B cell (primary cell): Measurements from ENCODE around the gene PLCB1. TPM values are rescaled to one million over a fixed set of nuclear protein-coding genes. Genes with fewer than 3 reads are reported as not detected.

Experiments used
- ATAC-seq: fragments of 200-7000 bp; cut with Tn5 transposase; one replicate; pipeline ENCODE4 v1.10.0; 2021; ENCODE audit warnings: low read depth, mild to moderate bottlenecking, moderate number of reproducible peaks, moderate library complexity
- CTCF ChIA-PET: fragments of 350-600 bp; sonication (Branson Sonifier 250); formaldehyde crosslinking; loops from one replicate; lab custom pipeline; 2021; ENCODE audit warnings: antibody characterized with exemption, inconsistent platforms; lab: Charles Lee
- POLR2A ChIA-PET: fragments of 350-600 bp; sonication (Branson Sonifier 250); formaldehyde crosslinking; loops from one replicate; lab custom pipeline; 2021; ENCODE audit warnings: antibody characterized with exemption; lab: Charles Lee
- DNase-seq: peaks from one replicate; pipeline ENCODE4 v3.0.0; 2013
- H2AFZ ChIP-seq: 2 replicates; pipeline ENCODE4 v1.6.1; 2012; ENCODE audit warnings: mild to moderate bottlenecking, low read depth, low read length; ENCODE audit not compliant: insufficient read depth, poor library complexity, severe bottlenecking
- H3K27ac ChIP-seq, 2 donors: 1 replicate in 1 of 2; 2 replicates in 1 of 2; pipeline ENCODE4 v1.5.1; 2012 to 2013; ENCODE audit warnings: low read length in 2 of 2, mild to moderate bottlenecking in 2 of 2, moderate library complexity in 1 of 2
- H3K27me3 ChIP-seq, 4 experiments: fragments of 200-600 bp in 1 of 4; sonication (generic) in 1 of 4; replicated peaks in 1 of 4; 1 replicate in 2 of 4; 2 replicates in 2 of 4; pipeline versions ENCODE4 v1.6.1 to v1.7.0; 2013 to 2016; ENCODE audit warnings: low read length in 3 of 4, mild to moderate bottlenecking in 2 of 4, mixed read lengths in 1 of 4, moderate library complexity in 1 of 4; ENCODE audit not compliant: insufficient read depth in 4 of 4, control insufficient read depth in 3 of 4; ENCODE audit errors: control extremely low read depth in 1 of 4
- H3K36me3 ChIP-seq, 2 experiments: replicated peaks in 1 of 2; 1 replicate in 1 of 2; 2 replicates in 1 of 2; pipeline versions ENCODE4 v1.6.1 to v1.7.1; 2013; ENCODE audit warnings: low read length in 1 of 2; ENCODE audit not compliant: insufficient read depth in 2 of 2, control insufficient read depth in 1 of 2; ENCODE audit errors: control extremely low read depth in 1 of 2, extremely low read depth in 1 of 2
- H3K4me1 ChIP-seq, 2 donors: fragments of 200-600 bp in 1 of 2; sonication (generic) in 1 of 2; 1 replicate in 1 of 2; 2 replicates in 1 of 2; pipeline versions ENCODE4 v1.5.1 to v1.6.1; 2013 to 2017; ENCODE audit warnings: low read length in 2 of 2; ENCODE audit not compliant: control insufficient read depth in 2 of 2, insufficient read depth in 2 of 2
- H3K4me2 ChIP-seq: replicated peaks from 2 replicates; pipeline ENCODE3; 2012; ENCODE audit warnings: mild to moderate bottlenecking, low read depth, low read length; ENCODE audit not compliant: poor library complexity, severe bottlenecking
- H3K4me3 ChIP-seq, 5 experiments: fragments of 200-600 bp in 1 of 5; sonication (generic) in 1 of 5; 1 replicate in 3 of 5; 2 replicates in 2 of 5; pipeline versions ENCODE4 v1.5.1 to v1.7.0; 2011 to 2016; ENCODE audit warnings: low read length in 4 of 5, mild to moderate bottlenecking in 4 of 5, low read depth in 2 of 5, control low read depth in 1 of 5, moderate library complexity in 1 of 5; ENCODE audit not compliant: insufficient read depth in 1 of 5; ENCODE audit errors: control extremely low read depth in 1 of 5, extremely low read depth in 1 of 5
- H3K79me2 ChIP-seq: fragments of 200-600 bp; sonication (generic); one replicate; pipeline ENCODE4 v1.6.0; 2016; ENCODE audit warnings: low read length; ENCODE audit not compliant: control insufficient read depth, insufficient read depth
- H3K9ac ChIP-seq: fragments of 200-600 bp; sonication (generic); 2 replicates; pipeline ENCODE4 v1.6.1; 2017; ENCODE audit warnings: mild to moderate bottlenecking, low read length, moderate library complexity
- H3K9me3 ChIP-seq, 3 donors: one replicate each; pipeline versions ENCODE4 v1.6.1 to v1.7.1; 2013; ENCODE audit warnings: low read length in 2 of 3; ENCODE audit not compliant: control insufficient read depth in 2 of 3, insufficient read depth in 1 of 3; ENCODE audit errors: control extremely low read depth in 1 of 3
- H4K20me1 ChIP-seq: 2 replicates; pipeline ENCODE4 v1.6.0; 2012; ENCODE audit warnings: mild to moderate bottlenecking, low read length; ENCODE audit not compliant: insufficient read depth, control insufficient read depth, poor library complexity, severe bottlenecking
- H3K27ac Mint-ChIP-seq: one replicate; pipeline ENCODE4 v1.8.0; 2021; ENCODE audit warnings: mixed read lengths
- H3K27me3 Mint-ChIP-seq: one replicate; pipeline ENCODE4 v1.8.0; 2021; ENCODE audit warnings: mixed read lengths
- H3K4me1 Mint-ChIP-seq: one replicate; pipeline ENCODE4 v1.8.0; 2021; ENCODE audit warnings: mixed read lengths
- H3K4me3 Mint-ChIP-seq: one replicate; pipeline ENCODE4 v1.8.0; 2021; ENCODE audit warnings: mixed read lengths
- H3K9me3 Mint-ChIP-seq: one replicate; pipeline ENCODE4 v1.8.0; 2022; ENCODE audit warnings: mixed read lengths; ENCODE audit not compliant: insufficient read depth
- CTCF ChIP-seq: fragments of 200-600 bp; IDR thresholded peaks from one replicate; pipeline ENCODE4 v1.8.0; 2022; ENCODE audit warnings: antibody characterized with exemption, mild to moderate bottlenecking
- EZH2 ChIP-seq: IDR thresholded peaks from 2 replicates; pipeline ENCODE4 v1.6.1; 2012; ENCODE audit warnings: borderline replicate concordance, low read depth, mild to moderate bottlenecking, moderate library complexity, low read length; ENCODE audit not compliant: insufficient read depth, poor library complexity, severe bottlenecking
- WGBS: methylation state at CpG from one replicate; pipeline ENCODE4 v1.1.5; 2013; ENCODE audit warnings: missing lambda C conversion rate; ENCODE audit not compliant: insufficient coverage; 5-methylcytosine and 5-hydroxymethylcytosine counted together
- intact Hi-C: fragments of 100-400 bp; cut with micrococcal nuclease; formaldehyde crosslinking; loops from one replicate; pipeline ENCODE4 v1.10.0; 2022
- polyA plus RNA-seq: library from polyadenylated mRNA; depleted of rRNA; stranded (reverse); fragments of >200 nt; gene quantifications from 2 replicates; pipeline ENCODE4 v1.2.3, GENCODE V29; 2012
- total RNA-seq, 2 donors: library from RNA; stranded (reverse); fragments of 120-200 nt in 1 of 2; gene quantifications; 1 replicate in 1 of 2; 2 replicates in 1 of 2; pipeline versions ENCODE4 v1.2.3 to v1.2.4, GENCODE V29; 2013 to 2022

The PLCB1 gene
- total and polyA plus RNA-seq, 2 donors (not counting 1 experiment from before 2014, with no cell fraction given) = 0.18 to 0.47 TPM

GRCh38 chr20:8457978-8458377, 325.9 kb downstream of the PLCB1 start:
- TF ChIP-seq CTCF = no peak
- no peak for TF ChIP-seq EZH2
- Histone ChIP-seq H2AFZ (no peak overlapping the region), H3K79me2 (no peaks in the 10 kb centered on the region), H3K9me3 (no peaks in the 10 kb centered on the region), H3K4me2 (no peak overlapping the region), H3K4me3 (no peak overlapping the region), H3K27ac (no peak overlapping the region), H3K9ac (no peak overlapping the region), H3K27me3 (no peaks in the 10 kb centered on the region), H3K4me1 (no peaks in the 10 kb centered on the region), H4K20me1 (no peaks in the 10 kb centered on the region), H3K36me3 (no peaks in the 10 kb centered on the region)
- Mint-ChIP-seq H3K4me1 (no peaks in the 10 kb centered on the region), H3K27me3 (no peaks in the 10 kb centered on the region), H3K27ac (no peak overlapping the region), H3K4me3 (no peak overlapping the region), H3K9me3 (no peaks in the 10 kb centered on the region)
- POLR2A ChIA-PET = no interaction called here
- intact Hi-C loops = no loop called here
- 0% methylated on average over 2 of the region's 4 CpGs for WGBS
- DNase-seq = no peak
- no peak for ATAC-seq
- CTCF ChIA-PET = no interaction called here

GRCh38 chr20:8461186-8461585, 329.1 kb downstream of the PLCB1 start:
- POLR2A ChIA-PET = no interaction called here
- H3K4me2 ChIP-seq = no peak overlapping the region
- Mint-ChIP-seq H3K27ac (no peak overlapping the region), H3K4me1 (no peaks in the 10 kb centered on the region), H3K9me3 (peaks cover 6% of the 10 kb centered on the region), H3K4me3 (no peak overlapping the region), H3K27me3 (no peaks in the 10 kb centered on the region)
- no peak for TF ChIP-seq EZH2
- TF ChIP-seq CTCF = no peak
- CTCF ChIA-PET = no interaction called here
- intact Hi-C loops = no loop called here
- H3K27ac ChIP-seq = no peak overlapping the region
- no peaks in the 10 kb centered on the region for H4K20me1 ChIP-seq
- H3K36me3 ChIP-seq = no peaks in the 10 kb centered on the region
- no peak for DNase-seq
- no peak overlapping the region for H3K4me3 ChIP-seq
- no peaks in the 10 kb centered on the region for H3K4me1 ChIP-seq
- peaks cover 0 to 6% (median 4%) of the 10 kb centered on the region in 3 donors for H3K9me3 ChIP-seq
- H3K9ac ChIP-seq = no peak overlapping the region
- no peak overlapping the region for H2AFZ ChIP-seq
- no peaks in the 10 kb centered on the region for H3K27me3 ChIP-seq
- ATAC-seq = no peak
- H3K79me2 ChIP-seq = no peaks in the 10 kb centered on the region
